Smooth muscle cell (in vitro differentiated cells): ENCODE results near the gene PDGFD. TPM values are rescaled to one million over a fixed set of nuclear protein-coding genes. Genes with fewer than 3 reads are reported as not detected.

Experiments
- DNase-seq: peaks from one replicate; lab custom pipeline; 2025; ENCODE audit not compliant: unreplicated experiment; lab: John Stamatoyannopoulos, UW
- H2AFZ ChIP-seq: fragments of 200-600 bp; sonication (generic); 2 replicates; pipeline ENCODE4 v1.6.0; 2016; ENCODE audit warnings: antibody characterized with exemption, low read depth, mild to moderate bottlenecking
- H3F3A ChIP-seq: fragments of 200-600 bp; sonication (generic); 2 replicates; pipeline ENCODE4 v1.6.0; 2017; ENCODE audit warnings: antibody characterized with exemption, low read depth
- H3K27ac ChIP-seq: fragments of 200-600 bp; sonication (generic); 2 replicates; pipeline ENCODE4 v1.5.1; 2016; ENCODE audit warnings: low read depth, mild to moderate bottlenecking
- H3K27me3 ChIP-seq: fragments of 200-600 bp; sonication (generic); 2 replicates; pipeline ENCODE4 v1.6.1; 2016; ENCODE audit warnings: low read depth, mild to moderate bottlenecking
- H3K36me3 ChIP-seq: fragments of 200-600 bp; sonication (generic); 2 replicates; pipeline ENCODE4 v1.5.1; 2016; ENCODE audit warnings: low read depth
- H3K4me1 ChIP-seq: fragments of 200-600 bp; sonication (generic); 2 replicates; pipeline ENCODE4 v1.5.1; 2016; ENCODE audit warnings: low read depth
- H3K4me2 ChIP-seq: fragments of 200-600 bp; sonication (generic); 2 replicates; pipeline ENCODE4 v1.6.0; 2016; ENCODE audit warnings: mild to moderate bottlenecking
- H3K4me3 ChIP-seq: fragments of 200-600 bp; sonication (generic); 2 replicates; pipeline ENCODE4 v1.5.1; 2016; ENCODE audit warnings: mild to moderate bottlenecking
- H3K79me2 ChIP-seq: fragments of 200-600 bp; sonication (generic); 2 replicates; pipeline ENCODE4 v1.6.0; 2016; ENCODE audit warnings: low read depth, mild to moderate bottlenecking
- H3K9ac ChIP-seq: fragments of 200-600 bp; sonication (generic); 2 replicates; pipeline ENCODE4 v1.6.0; 2016; ENCODE audit warnings: low read depth
- H3K9me3 ChIP-seq: fragments of 200-600 bp; sonication (generic); replicated peaks from 2 replicates; pipeline ENCODE4 v1.5.1; 2016; ENCODE audit warnings: low read depth
- H4K20me1 ChIP-seq: fragments of 200-600 bp; sonication (generic); 2 replicates; pipeline ENCODE4 v1.6.0; 2016; ENCODE audit warnings: low read depth
- CTCF ChIP-seq: fragments of 200-600 bp; sonication (generic); IDR thresholded peaks from 2 replicates; pipeline ENCODE4 v1.5.1; 2017; ENCODE audit warnings: borderline replicate concordance, mild to moderate bottlenecking, antibody characterized with exemption; ENCODE audit not compliant: insufficient read depth, poor library complexity, severe bottlenecking
- WGBS: methylation state at CpG from one replicate; pipeline ENCODE4 v1.1.7; 2016; ENCODE audit warnings: low lambda C conversion rate; 5-methylcytosine and 5-hydroxymethylcytosine counted together
- polyA plus RNA-seq: library from polyadenylated mRNA; unstranded; fragments of >200 nt; fragmentation: Nextera tagmentation; extraction: Ambion mirVana; gene quantifications from 2 replicates; pipeline ENCODE4 v1.2.1, GENCODE V29; 2016
- total RNA-seq: library from RNA; depleted of rRNA; stranded (reverse); fragments of >200 nt; gene quantifications from 2 replicates; pipeline ENCODE4 v1.2.3, GENCODE V29; 2014

Gene PDGFD
- total and polyA plus RNA-seq, 2 experiments from 2014 or later = 1.5 to 10.0 TPM

DNA sequence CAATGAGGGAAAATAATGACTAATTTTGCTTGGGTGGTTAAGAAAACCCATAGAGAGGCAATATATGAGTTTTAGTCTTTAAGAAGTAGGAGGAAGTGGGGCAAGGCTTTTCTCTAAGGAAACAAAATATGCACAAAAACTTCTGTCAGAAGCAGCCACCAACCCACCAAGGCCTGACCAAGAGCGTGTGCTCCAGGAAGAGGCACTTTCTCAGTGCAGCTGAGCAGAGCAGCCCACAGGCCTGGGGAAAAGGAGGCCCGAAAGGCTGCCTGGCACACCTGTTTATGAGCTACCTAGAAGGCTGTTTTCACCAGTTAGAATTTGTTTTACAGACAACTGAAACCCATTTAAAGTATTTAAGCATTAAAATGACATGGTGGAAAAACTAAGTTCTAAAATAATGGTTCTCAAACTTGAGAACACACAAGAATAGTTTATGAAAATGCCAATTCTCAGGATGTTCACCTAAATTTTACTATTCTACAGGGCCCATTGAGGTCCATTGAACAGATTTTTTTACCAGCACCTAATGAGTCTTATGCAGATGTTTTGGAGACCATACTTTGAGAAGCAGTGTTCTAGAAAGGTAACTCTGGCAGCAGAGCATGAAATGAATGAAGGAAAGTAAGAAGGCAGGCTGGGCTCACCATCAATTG lies 288.0 kb downstream of the PDGFD start:
- no peak overlapping the region for H3K4me2 ChIP-seq
- no peaks in the 10 kb centered on the region for H3K36me3 ChIP-seq
- no peak overlapping the region for H3K9ac ChIP-seq
- TF ChIP-seq CTCF = no peak
- DNase-seq = no peak
- no peaks in the 10 kb centered on the region for H3K4me1 ChIP-seq
- 96% methylated on average over 2 of the region's 2 CpGs for WGBS
- H3F3A ChIP-seq = no peaks in the 10 kb centered on the region
- H3K27me3 ChIP-seq = no peaks in the 10 kb centered on the region
- H3K4me3 ChIP-seq = no peak overlapping the region
- H3K79me2 ChIP-seq = no peaks in the 10 kb centered on the region
- no peak overlapping the region for H3K27ac ChIP-seq
- no peak overlapping the region for H2AFZ ChIP-seq
- no peaks in the 10 kb centered on the region for H3K9me3 ChIP-seq
- H4K20me1 ChIP-seq = no peaks in the 10 kb centered on the region

GRCh38 chr11:103872748-103873147 lies 291.2 kb downstream of the PDGFD start:
- no peak overlapping the region for H3K9ac ChIP-seq

DNA sequence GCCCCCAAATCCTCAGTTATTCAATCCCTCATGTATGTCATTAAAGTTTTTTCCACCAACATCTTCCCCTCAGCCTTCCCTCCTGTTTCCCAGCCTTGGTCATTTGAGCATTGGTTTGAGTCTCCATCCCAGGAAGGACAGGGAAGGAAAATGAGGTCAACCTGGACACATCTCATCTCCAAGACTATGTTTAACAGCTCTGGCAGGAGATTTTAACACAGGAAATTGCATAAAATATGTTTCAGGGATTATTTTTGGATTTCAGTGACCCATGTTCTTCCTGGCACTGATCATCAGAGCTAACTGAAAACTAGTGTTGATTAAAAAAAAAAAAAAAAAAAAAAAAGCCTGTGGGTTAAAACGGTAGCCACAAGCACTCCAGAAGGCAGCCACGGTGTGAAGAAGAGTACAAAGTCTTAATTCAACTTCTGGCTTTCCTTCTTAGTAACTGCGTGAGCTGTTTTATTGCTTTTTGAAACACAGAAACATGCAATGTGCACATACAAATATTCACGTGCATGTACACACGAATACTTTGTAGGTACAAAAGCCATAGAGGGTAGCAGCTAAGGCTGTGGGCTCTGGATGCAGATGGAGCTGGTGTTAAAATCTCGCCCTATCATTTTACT lies 291.9 kb downstream of the PDGFD start:
- WGBS = 81% methylated on average over 6 of the region's 6 CpGs
- H3K4me2 ChIP-seq = no peak overlapping the region

More at GRCh38 chr11:103872748-103873147, 291.2 kb downstream of the PDGFD start:
- Histone ChIP-seq H3K27me3 (no peaks in the 10 kb centered on the region), H3K79me2 (no peaks in the 10 kb centered on the region), H4K20me1 (no peaks in the 10 kb centered on the region), H3K4me3 (no peak overlapping the region), H2AFZ (no peak overlapping the region), H3K9me3 (no peaks in the 10 kb centered on the region), H3K4me2 (no peak overlapping the region), H3F3A (no peaks in the 10 kb centered on the region), H3K4me1 (no peaks in the 10 kb centered on the region), H3K27ac (no peak overlapping the region), H3K36me3 (no peaks in the 10 kb centered on the region)
- 87% methylated on average over 3 of the region's 3 CpGs for WGBS
- TF ChIP-seq CTCF = no peak
- DNase-seq = no peak

More for the DNA sequence above, 291.9 kb downstream of the PDGFD start:
- H3K9ac ChIP-seq = no peak overlapping the region
- TF ChIP-seq CTCF = no peak
- H3F3A ChIP-seq = no peaks in the 10 kb centered on the region
- H3K79me2 ChIP-seq = no peaks in the 10 kb centered on the region
- DNase-seq = no peak
- H3K4me1 ChIP-seq = no peaks in the 10 kb centered on the region
- no peak overlapping the region for H3K4me3 ChIP-seq
- H3K36me3 ChIP-seq = no peaks in the 10 kb centered on the region
- H3K27me3 ChIP-seq = no peaks in the 10 kb centered on the region
- no peak overlapping the region for H3K27ac ChIP-seq
- H2AFZ ChIP-seq = no peak overlapping the region
- H3K9me3 ChIP-seq = no peaks in the 10 kb centered on the region
- H4K20me1 ChIP-seq = no peaks in the 10 kb centered on the region
